ENCODE data around the gene CHL1. TPM values are rescaled to one million over a fixed set of nuclear protein-coding genes. Genes with fewer than 3 reads are reported as not detected.

Gene CHL1
- total RNA-seq, 1 experiment from 2014 or later, result not detected

- DNase-seq (ENCODE audit: low read depth), result no peak
Measured at GRCh38 chr3:399647-400046, 203.1 kb downstream of the CHL1 start.

GRCh38 chr3:403826-404225 is 207.3 kb downstream of the CHL1 start:
- DNase-seq (ENCODE audit: low read depth), result no peak

GRCh38 chr3:409011-409410 is 212.4 kb downstream of the CHL1 start:
- no peak for DNase-seq (ENCODE audit: low read depth)

GRCh38 chr3:411226-411625 is 214.7 kb downstream of the CHL1 start:
- no peak for DNase-seq (ENCODE audit: low read depth)

GRCh38 chr3:414063-414462 is 217.5 kb downstream of the CHL1 start:
- peak; percentile 2 for DNase-seq (ENCODE audit: low read depth)

GRCh38 chr3:418239-418929 is 221.8 kb downstream of the CHL1 start:
- no peak for DNase-seq (ENCODE audit: low read depth)

GRCh38 chr3:420584-420983 is 224.0 kb downstream of the CHL1 start:
- DNase-seq (ENCODE audit: low read depth), result no peak

GRCh38 chr3:425079-425478 is 228.5 kb downstream of the CHL1 start:
- DNase-seq (ENCODE audit: low read depth), result no peak

GRCh38 chr3:426072-426471 is 229.5 kb downstream of the CHL1 start:
- no peak for DNase-seq (ENCODE audit: low read depth)

GRCh38 chr3:427128-427527 is 230.6 kb downstream of the CHL1 start:
- DNase-seq (ENCODE audit: low read depth), result no peak

- no peak for DNase-seq (ENCODE audit: low read depth)
Measured at GRCh38 chr3:430186-430585, 233.6 kb downstream of the CHL1 start.

GRCh38 chr3:435161-435560 is 238.6 kb downstream of the CHL1 start:
- no peak for DNase-seq (ENCODE audit: low read depth)

GRCh38 chr3:436053-436452 is 239.5 kb downstream of the CHL1 start:
- DNase-seq (ENCODE audit: low read depth), result no peak

- no peak for DNase-seq (ENCODE audit: low read depth)
Measured at GRCh38 chr3:440826-441225, 244.3 kb downstream of the CHL1 start.

- no peak for DNase-seq (ENCODE audit: low read depth)
Measured at GRCh38 chr3:445960-446359, 249.4 kb downstream of the CHL1 start.

GRCh38 chr3:447671-448070 is 251.1 kb downstream of the CHL1 start:
- no peak for DNase-seq (ENCODE audit: low read depth)

GRCh38 chr3:449711-450110 is 253.1 kb downstream of the CHL1 start:
- DNase-seq (ENCODE audit: low read depth), result no peak

GRCh38 chr3:452221-452620 is 255.7 kb downstream of the CHL1 start:
- no peak for DNase-seq (ENCODE audit: low read depth)

- DNase-seq (ENCODE audit: low read depth), result no peak
Measured at GRCh38 chr3:453106-453505, 256.5 kb downstream of the CHL1 start.

- DNase-seq (ENCODE audit: low read depth), result no peak
Measured at GRCh38 chr3:454986-455385, 258.4 kb downstream of the CHL1 start.

- DNase-seq (ENCODE audit: low read depth), result no peak
Measured at GRCh38 chr3:458124-458523, 261.6 kb downstream of the CHL1 start.

- DNase-seq (ENCODE audit: low read depth), result no peak
Measured at GRCh38 chr3:458653-459310, 262.2 kb downstream of the CHL1 start.

All from LHCN-M2 (cell line).